Measurements from ENCODE around the gene TMEM132C.

TMEM132C gene

DNA sequence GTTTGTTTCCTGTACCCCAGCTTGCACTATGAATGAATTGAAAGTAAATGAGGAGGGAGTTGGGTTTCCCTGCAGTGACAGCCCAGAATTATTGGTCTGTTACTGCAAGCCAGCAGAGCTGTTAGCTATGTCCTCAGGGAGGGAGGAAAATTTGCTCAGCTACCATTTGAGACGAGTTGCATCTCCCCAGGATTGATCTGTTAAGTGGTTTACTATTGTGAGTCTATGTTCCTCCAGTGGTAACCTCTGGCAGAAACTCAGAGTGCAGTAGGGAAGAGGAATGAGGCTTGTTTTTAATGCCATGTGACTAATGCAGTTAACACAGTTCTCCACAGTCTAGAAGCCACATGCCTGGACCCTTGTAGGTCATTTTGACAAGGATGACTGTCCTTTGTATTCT lies 382.9 kb downstream of the TMEM132C start:
- no peak overlapping the region for H3K4me3 Mint-ChIP-seq
- H3K4me1 Mint-ChIP-seq: no peaks in the 10 kb centered on the region
- H3K36me3 Mint-ChIP-seq: no peaks in the 10 kb centered on the region
- H3K9me3 Mint-ChIP-seq: peaks cover 29% of the 10 kb centered on the region
- DNase-seq: no peak
- H3K27ac Mint-ChIP-seq: no peak overlapping the region
- CTCF ChIA-PET: no interaction called here
- H3K27me3 Mint-ChIP-seq: no peaks in the 10 kb centered on the region

DNA sequence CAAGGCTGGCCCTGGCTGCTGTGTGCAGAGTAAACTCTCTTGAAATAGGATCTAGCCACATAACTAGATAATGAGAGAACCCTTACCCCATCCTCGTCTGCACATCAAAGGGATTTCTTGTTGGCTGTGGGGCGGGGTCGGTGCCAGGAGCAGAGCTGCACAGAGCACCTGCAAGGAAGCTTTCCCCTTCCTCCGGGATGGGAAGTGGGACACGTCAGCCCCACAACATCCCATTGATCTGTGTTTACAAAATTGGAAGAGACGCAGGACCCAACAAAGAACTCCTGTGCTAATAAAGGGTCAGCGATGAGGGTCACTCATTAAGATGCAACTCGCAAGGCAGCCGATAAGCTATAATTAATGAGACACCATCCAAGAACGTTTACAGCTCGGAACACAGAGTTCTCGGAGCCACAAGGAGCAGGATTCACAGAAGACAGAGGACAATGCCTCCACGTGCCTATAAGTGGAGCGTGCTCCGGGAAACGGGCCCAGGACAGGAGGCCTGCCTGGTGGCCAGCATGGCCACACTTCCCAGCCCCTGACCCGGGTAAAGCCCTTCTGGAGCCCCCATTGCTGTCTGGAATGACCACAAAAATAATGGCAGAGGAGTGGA lies 385.3 kb downstream of the TMEM132C start:
- no peak for DNase-seq
- Mint-ChIP-seq H3K36me3 (no peaks in the 10 kb centered on the region), H3K27me3 (no peaks in the 10 kb centered on the region), H3K27ac (no peak overlapping the region), H3K9me3 (peaks cover 21% of the 10 kb centered on the region), H3K4me3 (no peak overlapping the region), H3K4me1 (no peaks in the 10 kb centered on the region)
- CTCF ChIA-PET: no interaction called here

- CTCF ChIA-PET: no interaction called here
- Mint-ChIP-seq H3K4me1 (no peaks in the 10 kb centered on the region), H3K36me3 (no peaks in the 10 kb centered on the region), H3K27ac (no peak overlapping the region), H3K4me3 (no peak overlapping the region), H3K27me3 (no peaks in the 10 kb centered on the region), H3K9me3 (peaks cover 14% of the 10 kb centered on the region)
- no peak for DNase-seq
Observed at GRCh38 chr12:128654468-128654867, 387.5 kb downstream of the TMEM132C start.

DNA sequence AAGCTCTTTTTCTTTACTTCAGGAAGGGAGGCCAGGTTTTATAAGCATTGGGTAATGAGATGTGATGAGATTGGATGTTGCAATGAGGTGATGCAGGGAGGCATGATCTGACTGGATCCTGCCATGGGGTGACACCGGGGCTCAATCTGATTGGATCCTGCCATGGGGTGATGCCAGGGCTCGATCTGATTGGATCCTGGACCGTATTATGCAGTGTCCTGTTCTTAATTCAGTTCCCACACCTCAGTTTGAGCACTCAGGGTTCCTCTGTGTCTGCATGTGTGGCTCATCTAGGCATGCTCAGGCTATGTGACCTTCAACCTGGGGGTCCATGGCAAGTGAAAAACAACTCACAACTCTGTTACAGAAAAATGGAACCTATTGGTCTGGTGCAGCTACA lies 390.4 kb downstream of the TMEM132C start:
- Mint-ChIP-seq H3K27ac (no peak overlapping the region), H3K27me3 (no peaks in the 10 kb centered on the region), H3K4me1 (no peaks in the 10 kb centered on the region), H3K4me3 (no peak overlapping the region), H3K9me3 (peaks cover 11% of the 10 kb centered on the region), H3K36me3 (no peaks in the 10 kb centered on the region)
- DNase-seq: no peak
- CTCF ChIA-PET: no interaction called here

DNA sequence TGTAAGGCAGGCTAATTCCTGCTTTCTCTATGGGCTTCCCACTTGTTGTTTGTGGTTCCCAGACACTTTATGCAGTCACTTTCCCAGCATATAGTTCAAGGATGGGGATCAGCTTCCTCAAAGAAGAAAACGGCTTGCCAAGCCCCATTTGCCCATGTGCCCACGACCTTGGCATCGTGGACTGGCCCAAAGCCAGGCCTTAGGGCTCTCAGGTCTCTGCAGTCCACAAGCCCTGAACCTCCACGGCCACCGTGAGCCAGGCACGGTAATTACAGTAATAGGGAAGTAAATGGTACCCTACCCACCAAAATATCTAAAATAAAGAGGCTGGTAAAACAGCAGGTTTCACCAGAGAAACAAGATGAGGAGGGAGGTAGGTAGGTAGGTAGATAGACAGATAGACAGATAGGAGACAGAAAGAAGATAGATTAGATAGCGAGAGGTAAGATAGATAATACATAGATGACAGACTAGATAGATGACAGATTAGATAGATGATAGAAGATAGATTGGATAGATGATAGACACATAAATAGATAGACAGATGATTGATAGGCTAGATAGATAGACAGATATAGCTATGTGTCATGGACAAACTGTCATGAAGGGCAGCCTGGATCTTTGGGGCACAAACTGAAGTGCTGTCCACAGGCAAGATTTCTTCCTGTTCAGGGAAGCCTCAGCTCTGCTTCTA lies 393.7 kb downstream of the TMEM132C start:
- peaks cover 16% of the 10 kb centered on the region for H3K9me3 Mint-ChIP-seq
- H3K27ac Mint-ChIP-seq: no peak overlapping the region
- CTCF ChIA-PET: no interaction called here
- no peak for DNase-seq
- no peak overlapping the region for H3K4me3 Mint-ChIP-seq
- no peaks in the 10 kb centered on the region for H3K4me1 Mint-ChIP-seq
- H3K27me3 Mint-ChIP-seq: no peaks in the 10 kb centered on the region
- H3K36me3 Mint-ChIP-seq: no peaks in the 10 kb centered on the region

GRCh38 chr12:128661226-128661569 lies 394.2 kb downstream of the TMEM132C start:
- CTCF ChIA-PET: no interaction called here
- Mint-ChIP-seq H3K4me1 (no peaks in the 10 kb centered on the region), H3K36me3 (no peaks in the 10 kb centered on the region), H3K27ac (no peak overlapping the region), H3K4me3 (no peak overlapping the region), H3K9me3 (peaks cover 16% of the 10 kb centered on the region), H3K27me3 (no peaks in the 10 kb centered on the region)
- DNase-seq: no peak

DNA sequence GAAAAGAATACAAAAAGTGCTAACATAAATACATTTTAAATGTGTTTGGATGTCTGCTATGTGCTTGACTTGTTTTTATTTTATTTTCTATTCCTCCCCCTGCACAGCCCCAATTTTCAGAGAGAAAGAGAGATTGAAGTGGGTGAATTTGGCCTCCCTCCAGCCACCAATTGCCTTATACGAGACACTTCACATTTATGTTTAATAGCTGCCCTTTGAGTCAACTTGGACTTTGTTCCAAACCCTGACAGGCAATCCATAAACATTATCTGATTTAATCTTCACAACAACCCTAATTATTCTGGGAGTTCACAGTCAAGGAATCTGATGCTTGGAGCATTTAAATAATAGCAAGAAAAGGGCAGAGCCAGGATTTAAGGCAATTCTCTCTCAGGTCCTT lies 395.1 kb downstream of the TMEM132C start:
- Mint-ChIP-seq H3K36me3 (no peaks in the 10 kb centered on the region), H3K4me3 (no peak overlapping the region), H3K27me3 (no peaks in the 10 kb centered on the region), H3K27ac (no peak overlapping the region), H3K4me1 (no peaks in the 10 kb centered on the region), H3K9me3 (peaks cover 17% of the 10 kb centered on the region)
- CTCF ChIA-PET: no interaction called here
- no peak for DNase-seq

DNA sequence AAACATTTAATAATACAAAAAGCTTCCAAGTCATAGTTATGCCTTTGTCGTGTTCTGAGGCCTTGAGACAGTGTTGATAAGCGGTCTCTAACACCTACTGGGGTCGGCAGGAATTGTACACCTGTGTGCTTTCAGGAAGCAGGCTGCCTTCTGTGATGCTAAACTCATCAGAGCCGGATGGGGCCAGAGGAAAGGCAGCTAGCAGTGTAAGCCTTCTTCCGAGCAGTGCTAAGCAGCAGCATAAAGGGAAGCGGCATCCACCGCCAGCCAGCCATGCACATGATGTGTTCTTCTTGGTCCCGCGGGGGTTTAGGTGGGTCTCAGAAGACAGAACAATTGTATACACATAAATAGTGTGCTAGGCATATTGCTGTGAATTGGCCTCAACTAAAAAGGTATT lies 397.5 kb downstream of the TMEM132C start:
- peaks cover 14% of the 10 kb centered on the region for H3K9me3 Mint-ChIP-seq
- no peaks in the 10 kb centered on the region for H3K36me3 Mint-ChIP-seq
- H3K4me3 Mint-ChIP-seq: no peak overlapping the region
- no peaks in the 10 kb centered on the region for H3K4me1 Mint-ChIP-seq
- CTCF ChIA-PET: no interaction called here
- no peak for DNase-seq
- H3K27ac Mint-ChIP-seq: no peak overlapping the region
- no peaks in the 10 kb centered on the region for H3K27me3 Mint-ChIP-seq

DNA sequence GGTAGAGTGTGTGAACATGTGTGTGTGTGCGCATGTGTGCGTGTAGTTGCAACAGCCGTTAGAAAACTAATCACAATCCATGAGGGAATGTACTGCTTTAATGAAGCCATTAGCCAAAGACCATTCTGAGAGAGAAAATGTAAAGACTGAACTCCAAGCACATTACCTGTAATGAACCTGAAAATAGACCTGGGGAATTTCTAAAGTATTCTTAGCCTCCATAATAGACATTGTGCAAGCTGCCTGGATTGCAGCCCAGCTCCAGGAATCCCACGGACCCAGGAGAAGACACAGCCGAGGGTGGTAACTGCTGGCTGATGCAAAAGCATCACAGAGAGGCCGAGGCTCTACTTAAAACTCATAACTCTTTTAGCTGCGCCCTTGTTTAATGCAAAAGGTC lies 400.2 kb downstream of the TMEM132C start:
- no peak for DNase-seq
- CTCF ChIA-PET: no interaction called here
- H3K4me1 Mint-ChIP-seq: no peaks in the 10 kb centered on the region
- H3K36me3 Mint-ChIP-seq: no peaks in the 10 kb centered on the region
- peaks cover 17% of the 10 kb centered on the region for H3K9me3 Mint-ChIP-seq
- no peak overlapping the region for H3K27ac Mint-ChIP-seq
- no peak overlapping the region for H3K4me3 Mint-ChIP-seq
- no peaks in the 10 kb centered on the region for H3K27me3 Mint-ChIP-seq

DNA sequence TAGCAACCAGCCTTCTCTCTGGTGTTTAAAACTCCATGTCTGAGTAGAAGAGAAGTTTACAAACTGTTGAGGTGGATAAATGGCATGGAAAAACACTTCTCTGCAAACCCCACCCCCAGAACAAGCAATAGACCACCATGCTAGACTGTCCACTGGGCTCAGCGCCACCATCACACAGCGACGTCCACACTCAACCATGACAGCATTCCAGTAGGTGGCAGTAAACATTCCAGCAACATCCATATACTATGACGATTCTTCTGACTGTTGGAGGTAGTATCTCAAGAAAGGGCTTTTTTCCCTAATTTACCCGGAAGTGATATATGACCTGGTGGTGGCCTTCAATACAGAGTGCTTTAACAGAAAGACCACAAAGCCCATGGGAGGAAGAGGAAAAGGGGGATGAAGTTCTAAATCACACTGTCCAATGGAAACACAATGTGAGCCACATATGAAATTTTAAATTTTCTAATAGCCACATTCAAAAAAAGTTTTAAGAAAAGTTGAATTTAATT lies 404.6 kb downstream of the TMEM132C start:
- Mint-ChIP-seq H3K4me1 (no peaks in the 10 kb centered on the region), H3K27me3 (no peaks in the 10 kb centered on the region), H3K9me3 (peaks cover 6% of the 10 kb centered on the region), H3K36me3 (no peaks in the 10 kb centered on the region), H3K27ac (no peak overlapping the region), H3K4me3 (no peak overlapping the region)
- DNase-seq: no peak
- CTCF ChIA-PET: no interaction called here

- no peak overlapping the region for H3K27ac Mint-ChIP-seq
- H3K4me3 Mint-ChIP-seq: no peak overlapping the region
- peaks cover 2% of the 10 kb centered on the region for H3K9me3 Mint-ChIP-seq
- CTCF ChIA-PET: no interaction called here
- no peak for DNase-seq
- H3K27me3 Mint-ChIP-seq: no peaks in the 10 kb centered on the region
- H3K4me1 Mint-ChIP-seq: no peaks in the 10 kb centered on the region
- H3K36me3 Mint-ChIP-seq: no peaks in the 10 kb centered on the region
Observed at GRCh38 chr12:128672428-128672827, 405.5 kb downstream of the TMEM132C start.

DNA sequence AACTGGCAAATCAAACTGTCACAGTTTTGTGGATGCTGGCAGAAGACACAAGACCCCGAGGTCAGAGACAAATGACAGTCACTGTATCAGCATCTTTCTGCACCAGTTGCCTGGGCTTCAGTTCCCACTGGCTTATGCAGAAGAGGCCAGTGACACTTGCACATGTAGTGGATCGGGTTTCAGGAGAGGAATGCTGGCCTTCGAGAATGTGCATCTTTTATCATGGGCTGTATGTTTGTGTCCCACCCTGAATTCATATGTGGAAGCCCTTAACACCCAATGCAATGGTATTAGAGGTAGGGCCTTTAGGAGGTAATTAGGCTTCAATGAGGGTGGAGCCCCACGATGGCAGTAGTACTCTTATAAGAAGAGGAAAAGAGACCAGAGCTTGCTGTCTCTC lies 405.9 kb downstream of the TMEM132C start:
- H3K27ac Mint-ChIP-seq: no peak overlapping the region
- H3K9me3 Mint-ChIP-seq: peaks cover 2% of the 10 kb centered on the region
- CTCF ChIA-PET: no interaction called here
- DNase-seq: no peak
- H3K36me3 Mint-ChIP-seq: no peaks in the 10 kb centered on the region
- no peaks in the 10 kb centered on the region for H3K27me3 Mint-ChIP-seq
- no peak overlapping the region for H3K4me3 Mint-ChIP-seq
- no peaks in the 10 kb centered on the region for H3K4me1 Mint-ChIP-seq

- Mint-ChIP-seq H3K27ac (no peak overlapping the region), H3K36me3 (no peaks in the 10 kb centered on the region), H3K27me3 (no peaks in the 10 kb centered on the region), H3K4me1 (no peaks in the 10 kb centered on the region), H3K9me3 (peaks cover 2% of the 10 kb centered on the region), H3K4me3 (no peak overlapping the region)
- CTCF ChIA-PET: no interaction called here
- DNase-seq: no peak
Observed at GRCh38 chr12:128675576-128675975, 408.6 kb downstream of the TMEM132C start.

GRCh38 chr12:128680555-128680954 lies 413.6 kb downstream of the TMEM132C start:
- CTCF ChIA-PET: no interaction called here
- Mint-ChIP-seq H3K27me3 (no peaks in the 10 kb centered on the region), H3K9me3 (peaks cover 8% of the 10 kb centered on the region)

GRCh38 chr12:128682548-128683275 lies 415.7 kb downstream of the TMEM132C start:
- peaks cover 18% of the 10 kb centered on the region for H3K9me3 Mint-ChIP-seq
- CTCF ChIA-PET: interaction anchor here (0.5 kb wide), 1 partner anchor 1343 kb away, joined by 3 read pairs; no protein-coding TSS in a partner anchor
- H3K27ac Mint-ChIP-seq: no peak overlapping the region
- H3K36me3 Mint-ChIP-seq: no peaks in the 10 kb centered on the region
- no peaks in the 10 kb centered on the region for H3K4me1 Mint-ChIP-seq
- DNase-seq: no peak
- H3K4me3 Mint-ChIP-seq: no peak overlapping the region
- no peaks in the 10 kb centered on the region for H3K27me3 Mint-ChIP-seq

More at GRCh38 chr12:128680555-128680954, 413.6 kb downstream of the TMEM132C start:
- H3K4me1 Mint-ChIP-seq: no peaks in the 10 kb centered on the region
- no peak overlapping the region for H3K4me3 Mint-ChIP-seq
- no peaks in the 10 kb centered on the region for H3K36me3 Mint-ChIP-seq
- H3K27ac Mint-ChIP-seq: no peak overlapping the region
- DNase-seq: no peak

Measured in activated naive CD4-positive, alpha-beta T cell treated with anti-CD3 and anti-CD28 coated beads, Interleukin-2, amount 10 ng/mL, durations not matched to agents 7 days and 5 days (primary cell).